NCI-H1436 (cell line): ENCODE results near the gene ANKRD44.

Experiments
- DNase-seq: peaks from one replicate; lab custom pipeline; 2025; lab: John Stamatoyannopoulos, UW

The ANKRD44 gene

DNA sequence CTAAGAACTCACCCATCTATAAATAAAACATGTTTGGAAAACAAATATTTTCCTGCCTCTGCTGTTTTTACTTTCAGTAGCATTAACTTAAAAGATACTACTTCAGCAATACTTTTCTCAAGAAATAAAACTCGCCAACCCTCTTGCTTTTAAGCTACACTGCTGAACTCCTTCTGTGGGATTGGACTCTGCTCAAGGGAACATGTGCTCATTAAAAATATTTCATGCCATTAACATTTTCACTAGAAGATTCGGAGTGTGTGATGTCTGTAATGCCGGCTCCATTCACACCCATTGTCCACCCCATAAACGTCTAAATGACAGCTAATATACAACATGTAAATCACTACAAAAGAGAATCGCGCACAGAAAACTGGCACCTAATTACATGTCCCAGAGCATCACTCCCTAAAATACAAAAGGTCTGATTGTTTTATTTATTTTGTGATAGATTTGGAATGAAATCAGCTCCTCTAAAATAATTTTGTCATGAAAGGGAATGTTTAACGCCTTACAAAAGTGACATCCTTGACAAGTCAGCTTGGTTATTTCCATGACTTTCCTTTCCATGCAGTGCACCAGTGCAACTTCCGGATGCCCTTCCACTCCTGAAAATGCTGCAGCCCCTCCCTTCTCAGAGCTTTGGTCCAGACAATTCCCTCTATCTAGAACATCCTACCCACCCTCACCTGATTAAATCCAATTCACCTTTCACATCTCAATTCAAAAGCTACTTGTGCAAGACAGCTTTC is 73.1 kb downstream of the ANKRD44 start:
- DNase-seq: no peak

DNA sequence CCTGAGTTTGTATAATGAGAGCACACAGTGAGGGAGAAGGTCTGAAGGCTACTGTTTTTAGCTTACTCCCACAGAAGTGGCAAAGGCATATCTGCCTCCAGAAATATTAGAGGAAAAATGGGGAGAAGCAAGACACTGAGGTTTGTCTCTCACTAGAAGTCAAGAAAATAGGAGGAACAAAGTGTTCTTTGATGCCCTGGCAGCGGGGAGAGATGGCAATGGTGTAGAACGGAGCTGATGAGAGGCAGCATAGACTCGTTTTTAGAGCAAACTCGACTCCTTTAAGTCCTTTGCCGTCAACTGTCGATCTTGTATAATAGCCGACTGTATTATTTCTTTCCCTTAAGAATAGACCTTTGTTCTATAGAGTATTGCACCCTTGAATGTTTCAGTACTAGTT is 73.8 kb downstream of the ANKRD44 start:
- no peak for DNase-seq

DNA sequence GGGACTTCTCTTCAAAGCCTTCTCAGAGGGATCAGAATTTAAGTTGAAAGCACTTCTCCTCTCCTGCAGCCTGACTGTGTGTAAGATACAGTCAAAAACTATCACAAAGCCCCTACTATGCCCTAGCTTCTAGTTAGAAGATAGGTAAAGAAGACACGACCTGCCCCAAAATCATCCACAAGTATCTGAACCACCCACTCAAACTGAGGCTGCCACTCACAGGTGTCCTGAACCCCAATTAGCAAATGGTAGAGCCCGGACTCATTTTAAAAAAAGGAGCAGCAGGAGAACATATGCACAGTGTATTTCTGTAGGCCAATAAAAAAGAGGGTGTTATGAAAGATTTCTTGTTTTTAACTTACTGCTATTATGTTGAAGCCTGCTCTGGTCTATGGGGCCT is 74.4 kb downstream of the ANKRD44 start:
- no peak for DNase-seq

DNA sequence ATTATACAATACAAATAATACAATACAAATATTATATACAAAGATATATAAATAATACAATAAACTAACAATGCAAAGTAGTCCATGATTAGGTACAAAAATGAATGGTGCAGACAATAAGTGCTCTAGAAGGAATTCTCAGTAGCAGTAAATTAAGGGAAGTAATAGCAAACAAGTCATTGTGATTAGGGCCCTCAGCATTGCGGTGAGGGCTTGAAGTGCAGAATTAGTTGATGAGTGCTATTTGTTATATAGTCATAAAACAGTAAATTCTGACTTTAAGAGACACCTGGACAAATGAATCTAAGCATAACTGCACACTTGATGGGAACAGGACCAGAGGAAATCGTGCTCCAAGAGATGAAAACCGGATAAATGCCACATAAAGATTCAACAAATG is 74.9 kb downstream of the ANKRD44 start:
- DNase-seq: peak; percentile 17

DNA sequence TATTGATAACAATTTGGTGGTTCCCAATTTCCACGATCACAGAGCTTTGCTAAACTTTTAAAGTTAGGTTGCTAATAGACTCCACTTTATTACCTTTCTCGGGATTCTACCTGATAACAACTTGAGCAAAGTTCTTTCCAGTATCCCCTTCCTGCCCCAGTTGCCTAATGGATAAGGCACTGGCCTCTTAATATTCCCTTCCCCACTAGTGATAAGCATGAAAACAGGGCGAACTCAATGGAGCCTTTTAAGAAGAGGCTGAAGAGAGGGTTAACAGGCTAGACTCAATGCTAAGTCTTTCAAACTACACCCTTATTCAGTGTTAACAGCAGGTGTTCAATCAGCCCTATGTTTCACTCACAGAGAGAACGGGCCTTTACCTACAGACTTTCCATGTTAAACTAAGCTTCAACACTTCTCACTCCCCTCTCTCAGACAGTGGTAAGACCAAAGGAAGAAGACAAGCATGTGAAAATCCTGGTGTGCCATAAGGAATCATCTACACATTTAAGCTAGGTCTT is 75.8 kb downstream of the ANKRD44 start:
- no peak for DNase-seq

DNA sequence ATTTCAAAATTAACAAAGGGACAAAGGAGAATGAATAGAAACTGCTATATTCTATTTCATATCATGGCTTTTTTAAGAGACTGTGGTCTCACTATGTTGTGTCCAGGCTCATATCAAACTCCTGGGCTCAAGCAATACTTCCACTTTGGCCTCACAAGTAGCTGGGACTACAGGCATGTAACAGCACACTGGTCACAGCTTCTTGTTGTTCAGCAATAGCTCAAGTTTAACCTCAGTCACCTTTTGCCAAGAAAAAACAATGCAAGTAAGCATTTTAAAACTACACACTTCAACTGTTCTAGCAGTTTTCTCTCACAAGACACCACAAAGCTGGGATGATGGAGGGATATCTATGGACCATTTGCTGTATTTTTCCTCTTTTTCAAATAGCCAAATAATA is 77.1 kb downstream of the ANKRD44 start:
- no peak for DNase-seq

DNA sequence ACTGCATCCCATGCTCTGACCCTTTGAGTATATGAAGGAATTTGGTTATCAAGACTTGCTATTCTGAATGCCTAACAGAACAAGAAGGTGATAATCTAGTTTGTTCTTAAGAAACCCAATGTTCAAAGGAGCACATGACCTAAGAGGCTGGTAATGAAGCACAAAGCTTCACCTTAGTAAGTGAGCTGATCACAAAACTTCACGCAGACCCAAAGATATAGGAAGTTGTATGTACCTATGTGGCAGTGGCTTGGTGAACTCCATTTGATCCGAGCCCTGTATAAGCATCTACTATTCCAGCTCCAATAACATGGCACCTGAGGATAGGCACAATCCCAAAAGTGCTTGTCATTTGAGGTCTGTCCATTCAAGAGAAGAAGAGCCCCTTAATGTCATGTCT is 78.6 kb downstream of the ANKRD44 start:
- DNase-seq: no peak

DNA sequence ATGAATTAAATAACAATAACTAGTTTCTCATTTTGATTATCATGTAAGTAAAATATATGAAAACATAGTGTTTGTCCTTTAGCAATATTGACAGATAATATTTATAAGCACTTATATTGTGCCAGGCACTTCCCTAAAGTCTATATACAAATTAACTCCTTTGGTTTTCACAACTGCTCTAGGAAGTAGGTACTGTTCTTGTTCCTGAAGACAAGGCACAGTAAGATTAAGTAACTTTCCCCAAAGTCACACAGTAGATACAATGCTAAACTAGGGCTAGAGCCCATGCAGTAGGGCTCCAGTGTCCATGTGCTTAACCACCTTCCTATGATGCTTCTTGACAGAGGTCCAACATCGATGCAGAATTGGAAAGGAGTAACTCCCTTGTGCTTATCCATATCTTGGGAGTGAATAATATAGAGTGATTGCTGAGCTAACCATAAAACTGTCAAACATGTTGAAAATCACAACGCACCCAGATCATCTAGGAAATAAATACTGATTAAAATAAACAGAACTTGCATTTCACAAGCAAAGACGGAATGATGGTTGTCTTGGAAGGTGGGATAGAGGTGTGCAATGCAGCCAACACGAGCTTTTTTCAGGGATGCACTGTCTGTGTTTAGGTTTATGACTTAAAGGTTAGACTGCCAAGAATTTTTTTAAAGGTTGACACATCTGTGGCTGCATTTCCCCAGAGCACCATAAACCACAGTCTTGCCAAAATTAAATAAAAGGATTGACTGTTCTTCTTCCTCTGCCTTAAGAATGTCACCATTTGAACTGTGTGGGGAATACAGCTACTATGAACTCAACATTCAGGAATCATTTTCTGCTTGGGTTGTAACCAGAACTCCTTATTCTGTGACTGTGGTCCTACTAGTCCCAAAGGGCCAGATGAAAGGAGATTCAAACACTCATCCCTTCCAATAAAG is 80.8 kb downstream of the ANKRD44 start:
- no peak for DNase-seq

DNA sequence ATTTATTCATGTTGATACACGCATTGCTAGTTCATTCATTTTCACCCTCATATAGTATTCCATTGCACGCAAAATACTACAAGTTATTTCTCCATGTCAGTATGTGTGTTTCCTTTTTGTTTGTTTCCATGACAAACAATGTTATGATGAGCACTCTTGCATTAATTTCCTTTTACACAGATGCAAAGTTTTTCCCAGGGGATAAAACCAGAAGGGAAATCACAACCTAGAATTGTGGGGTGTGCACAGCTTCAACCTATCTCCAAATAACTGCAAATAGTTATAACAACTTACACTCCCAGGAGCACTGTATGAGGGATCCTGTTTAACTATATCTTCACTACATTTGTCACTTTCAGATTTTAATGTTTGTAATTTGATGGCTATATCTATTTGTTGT is 87.1 kb downstream of the ANKRD44 start:
- no peak for DNase-seq

DNA sequence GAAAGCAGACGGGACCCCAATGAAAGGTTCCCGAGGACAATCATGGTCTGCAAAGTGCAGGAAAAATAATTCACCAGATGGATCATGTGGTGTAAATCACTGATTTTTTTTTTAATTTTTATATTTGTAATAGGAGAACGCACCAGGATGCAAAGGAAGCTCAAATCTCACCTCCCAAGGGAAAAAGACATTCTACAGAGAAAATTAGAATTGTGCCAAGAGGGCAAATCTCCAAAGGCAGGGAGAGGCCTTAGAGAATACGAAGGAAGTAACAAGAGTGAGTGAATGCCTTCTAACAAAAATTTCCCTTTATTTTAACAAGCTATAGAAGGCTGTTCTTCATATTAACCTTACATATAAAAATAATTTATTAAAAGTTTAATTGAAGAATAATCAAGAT is 90.9 kb downstream of the ANKRD44 start:
- no peak for DNase-seq

DNA sequence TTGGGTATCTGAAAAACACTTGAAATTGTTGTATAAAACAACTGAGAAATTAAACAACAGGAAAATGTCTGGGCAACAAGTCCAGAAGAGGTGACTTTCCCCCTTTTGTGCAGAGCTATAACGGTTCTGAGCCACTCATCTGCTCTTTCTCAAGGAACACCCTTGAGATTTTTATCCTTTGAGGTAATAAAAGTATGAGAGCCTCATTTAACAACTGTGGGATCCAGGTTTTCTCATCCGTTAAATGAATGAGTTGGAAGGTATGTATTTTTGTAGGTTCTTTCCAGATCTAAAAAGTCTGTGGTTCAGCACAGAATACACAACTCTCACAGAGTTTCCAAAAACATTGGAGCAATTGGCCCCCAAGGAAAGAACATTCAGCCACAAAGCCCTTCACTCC is 93.0 kb downstream of the ANKRD44 start:
- no peak for DNase-seq

DNA sequence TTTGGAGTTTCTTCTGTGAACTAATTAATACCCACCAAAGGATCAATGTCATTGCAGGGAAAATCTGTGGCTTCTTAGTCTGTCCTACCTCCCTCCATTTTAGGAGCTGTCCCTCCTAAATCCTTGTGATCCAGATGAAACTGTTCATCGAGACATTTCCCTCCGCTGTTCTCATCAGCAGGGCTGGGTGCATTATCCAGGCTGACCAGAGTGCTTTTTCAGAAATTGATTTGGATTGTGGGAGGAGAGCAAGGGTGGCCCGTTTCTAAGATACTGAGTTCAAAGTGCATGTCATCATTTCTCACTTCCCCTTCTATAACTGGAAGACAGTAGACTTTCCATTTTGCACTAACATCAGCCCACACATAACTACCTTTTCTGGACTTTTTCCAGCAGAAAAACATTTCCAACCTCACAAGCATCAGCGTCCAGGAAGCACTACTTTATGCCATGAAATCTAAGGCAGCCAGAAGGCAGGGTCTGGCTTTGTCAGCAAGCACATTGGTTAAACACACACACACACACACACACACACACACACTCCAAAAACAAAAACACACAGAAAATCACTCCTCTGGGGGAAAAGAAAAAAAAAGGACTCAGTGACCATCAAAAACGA is 94.1 kb downstream of the ANKRD44 start:
- no peak for DNase-seq

DNA sequence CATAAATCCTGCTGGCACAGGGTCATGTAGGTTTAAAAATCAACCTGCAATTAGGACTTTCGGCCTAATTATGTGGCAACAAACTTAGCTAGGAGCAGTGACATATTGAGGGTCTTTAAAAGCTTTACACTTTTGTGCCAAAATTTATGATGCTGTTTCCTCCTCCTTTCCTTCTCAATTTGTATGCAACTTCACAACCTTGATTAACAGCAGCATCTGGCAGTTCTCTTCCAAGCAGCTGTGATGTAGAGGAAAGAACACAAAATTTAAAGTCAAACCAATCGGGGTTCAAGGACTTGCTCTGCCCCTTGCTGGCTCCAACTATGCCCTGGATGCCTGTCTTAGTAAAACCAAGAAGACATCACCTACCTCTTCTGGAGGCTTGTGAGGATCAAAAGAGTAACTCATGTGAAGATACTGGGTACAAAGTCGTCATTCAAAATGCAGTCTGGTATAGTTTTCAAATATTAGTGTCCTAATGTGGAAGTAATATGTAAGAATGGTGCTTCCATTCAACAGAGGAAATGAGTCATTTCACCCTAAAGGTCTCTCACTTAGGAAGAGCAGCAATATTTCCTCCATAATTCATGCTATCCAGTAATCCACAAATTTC is 94.7 kb downstream of the ANKRD44 start:
- DNase-seq: no peak

DNA sequence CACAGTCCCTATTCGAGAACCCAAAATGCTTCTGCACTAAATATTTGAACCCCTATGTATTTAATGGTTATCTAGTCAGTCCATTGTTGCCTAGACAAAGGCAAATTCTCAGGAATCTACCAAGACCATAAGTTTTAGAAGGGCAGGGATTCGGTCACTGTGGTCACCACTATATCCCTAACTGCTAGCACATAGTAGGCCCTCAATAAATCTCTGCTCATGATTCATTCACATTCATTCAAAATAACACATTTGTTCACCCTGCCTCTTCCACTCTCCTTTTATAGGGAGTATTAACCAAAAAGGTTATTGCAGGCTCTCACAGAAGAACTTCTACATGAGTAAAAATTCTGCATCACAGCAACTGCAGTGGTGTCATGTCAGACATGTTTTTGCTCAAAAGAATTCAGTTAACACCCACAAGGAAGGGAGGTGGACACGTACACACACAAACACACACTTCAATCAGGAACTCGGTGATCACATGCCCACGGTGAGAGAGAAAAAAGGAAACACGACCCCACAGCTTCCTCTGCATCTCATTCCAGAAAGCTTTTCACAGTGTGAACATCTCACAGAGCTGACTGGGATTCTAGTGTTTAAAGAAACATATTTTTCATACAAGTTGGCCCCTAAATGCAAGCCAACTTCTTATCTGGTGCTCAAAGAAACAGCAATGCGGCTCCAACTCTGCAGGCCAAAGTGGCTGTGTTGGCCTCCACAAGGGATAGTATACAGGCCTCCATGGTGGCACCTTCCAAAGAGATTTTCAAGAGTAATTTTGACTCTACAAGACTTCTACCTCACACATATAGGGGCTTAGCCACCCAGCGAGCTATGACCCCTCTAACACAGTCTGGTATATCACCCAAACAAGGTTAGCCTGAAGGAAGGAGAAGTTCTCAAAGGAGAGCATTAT is 98.0 kb downstream of the ANKRD44 start:
- no peak for DNase-seq

DNA sequence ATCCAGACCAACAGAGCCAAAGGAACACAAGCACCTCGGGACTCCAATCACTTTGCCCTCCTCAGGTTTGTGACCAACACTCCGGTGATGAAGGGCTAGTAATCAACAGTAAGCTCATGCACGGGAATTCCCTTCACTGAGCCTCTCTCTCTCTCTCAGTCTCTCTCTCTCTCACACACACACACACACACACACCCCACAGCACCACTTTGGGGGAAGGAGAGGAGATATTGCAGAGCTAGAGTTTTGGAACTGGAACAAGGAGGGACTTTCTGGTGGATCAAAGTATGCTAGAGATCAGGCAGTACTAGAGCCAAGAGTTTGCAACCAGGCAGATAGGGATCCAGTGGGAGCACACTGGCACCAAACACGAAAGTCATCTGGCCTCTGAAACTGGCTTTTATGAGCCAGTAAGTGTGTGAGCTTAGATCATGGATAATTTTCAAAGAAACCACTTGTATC is 98.7 kb downstream of the ANKRD44 start:
- no peak for DNase-seq

DNA sequence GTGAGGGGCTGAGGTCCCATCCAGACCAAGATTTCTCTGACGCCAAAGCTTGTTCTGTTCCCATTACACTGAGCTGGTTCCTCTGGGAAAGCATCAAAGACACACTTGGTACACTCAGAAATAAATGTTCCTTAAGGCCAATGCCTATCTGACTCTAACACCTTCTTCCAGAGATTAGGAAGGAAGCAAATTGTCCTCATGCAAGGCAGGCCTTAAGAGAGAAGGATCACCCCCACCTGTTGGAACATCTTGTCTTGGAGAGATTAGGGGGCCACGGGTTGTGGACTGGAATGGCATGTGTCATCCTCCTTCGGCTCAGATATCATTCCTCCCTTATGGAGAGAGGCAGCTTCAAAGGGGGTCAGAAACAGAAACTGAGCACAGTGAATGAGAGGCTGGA is 100.2 kb downstream of the ANKRD44 start:
- no peak for DNase-seq

DNA sequence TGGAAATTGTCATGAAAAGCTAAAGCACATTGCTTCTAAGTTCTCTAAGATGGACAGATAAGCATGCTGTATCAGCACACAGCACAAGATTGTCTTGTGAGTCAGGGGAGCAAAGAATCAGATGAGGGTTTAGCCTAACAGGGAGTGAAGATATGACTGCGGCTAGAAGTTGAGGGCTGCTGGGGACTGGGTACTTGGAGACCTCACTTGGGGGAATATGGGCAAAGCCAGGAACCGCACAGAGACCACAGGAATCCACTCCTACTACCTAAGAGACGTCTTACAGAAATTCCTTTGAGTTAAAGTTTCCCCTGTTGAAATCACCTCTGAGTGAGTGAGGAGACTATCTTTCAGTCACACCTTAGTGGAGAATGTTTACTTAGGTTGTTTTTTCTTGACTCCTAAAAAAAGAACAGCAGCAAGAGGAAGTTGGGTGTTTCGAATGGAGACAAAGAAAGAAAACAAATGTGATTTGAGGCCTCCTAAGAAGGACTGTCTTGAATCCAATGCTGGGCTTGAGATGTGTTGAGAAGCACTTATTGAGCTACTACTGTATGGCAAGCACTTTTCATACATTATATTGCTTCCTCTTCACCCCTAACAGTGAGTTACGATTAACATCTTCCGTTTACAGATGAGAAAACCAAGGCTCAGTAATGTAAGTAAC is 100.7 kb downstream of the ANKRD44 start:
- no peak for DNase-seq

DNA sequence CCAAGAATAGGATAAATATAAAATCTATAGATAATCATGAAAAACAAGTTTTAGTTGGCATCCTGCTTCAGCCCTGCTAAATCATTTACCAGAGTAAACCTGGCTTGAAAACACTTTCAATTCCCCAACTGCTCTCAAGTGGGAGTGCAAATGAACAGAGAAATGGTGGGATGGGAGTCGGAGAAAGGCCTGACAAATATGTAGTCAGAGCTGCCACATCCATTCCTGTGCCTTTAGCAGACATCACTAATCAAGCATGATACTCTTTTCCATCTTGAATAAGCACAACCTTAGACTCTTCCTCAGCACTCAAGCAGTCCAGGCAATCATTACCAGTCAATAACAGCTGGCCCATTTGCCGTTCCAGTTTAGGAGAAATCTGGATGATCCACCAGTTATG is 101.3 kb downstream of the ANKRD44 start:
- no peak for DNase-seq

DNA sequence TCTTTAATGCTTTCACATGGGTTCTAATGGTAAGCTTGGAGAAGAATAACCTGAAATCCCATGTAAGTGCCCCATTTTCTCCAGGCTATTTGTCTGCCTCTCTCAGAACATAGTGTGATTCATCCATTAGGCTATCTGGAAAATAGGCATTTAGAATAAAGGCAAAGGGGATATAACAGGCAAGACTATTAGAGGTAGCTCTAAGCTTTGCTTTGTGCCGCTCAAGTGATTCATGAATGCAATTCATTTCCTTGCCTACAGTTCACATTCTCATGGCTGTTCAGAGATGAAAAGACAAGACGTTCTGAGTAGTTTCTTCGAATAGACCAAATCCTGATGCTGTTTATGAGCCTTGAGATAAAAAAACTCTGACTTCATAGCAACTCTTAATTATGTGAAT is 101.7 kb downstream of the ANKRD44 start:
- no peak for DNase-seq

DNA sequence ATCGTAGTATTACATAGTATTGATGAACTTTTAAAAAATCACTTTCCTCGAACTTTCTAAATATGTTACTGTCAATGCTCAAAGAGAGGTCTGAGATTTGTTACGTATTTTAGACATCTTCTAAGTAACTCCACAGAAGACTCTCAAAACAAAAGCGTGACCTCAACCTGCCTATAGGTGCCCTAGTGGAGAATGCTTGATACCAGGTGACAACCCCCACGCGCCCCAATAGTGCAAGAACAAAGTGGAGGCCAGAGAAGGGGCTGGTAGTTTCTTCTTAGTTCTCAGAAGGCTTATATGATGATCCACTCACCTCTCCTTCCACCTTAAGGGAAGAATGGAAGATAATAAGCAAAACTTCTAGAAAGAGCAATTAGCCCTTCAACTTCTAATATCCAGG is 102.6 kb downstream of the ANKRD44 start:
- DNase-seq: no peak
